H1 (cell line): ENCODE results near the gene KIAA1328. TPM values are rescaled to one million over a fixed set of nuclear protein-coding genes. Genes with fewer than 3 reads are reported as not detected.

ENCODE experiments used
- CTCF ChIA-PET: fragments of 300-600 bp; sonication (Branson Sonifier 250); formaldehyde crosslinking; loops from one replicate; lab custom pipeline; 2021; ENCODE audit not compliant: partially characterized antibody; lab: Charles Lee
- POLR2A ChIA-PET: fragments of 300-600 bp; sonication (Branson Sonifier 250); formaldehyde crosslinking; loops from one replicate; lab custom pipeline; 2021; ENCODE audit warnings: inconsistent platforms; ENCODE audit not compliant: partially characterized antibody; lab: Charles Lee
- DNase-seq, 2 experiments: peaks; one replicate each; pipeline versions ENCODE4 v3.0.0 to v3.0.0-alpha.2; 2010 to 2022; ENCODE audit warnings: low spot score in 2 of 2, low read depth in 1 of 2, mixed read lengths in 1 of 2
- FAIRE-seq: peaks from 2 replicates; lab custom pipeline; 2011; peaks lifted over from hg19 to GRCh38; lab: Jason Lieb, UNC
- H2AFZ ChIP-seq: 2 replicates; pipeline ENCODE4 v1.8.1; 2012; ENCODE audit warnings: low read length, inconsistent platforms
- H2AK5ac ChIP-seq: 2 replicates; pipeline ENCODE4 v1.6.1; 2013; ENCODE audit warnings: low read depth, low read length
- H2BK120ac ChIP-seq: replicated peaks from 2 replicates; pipeline ENCODE3; 2013; ENCODE audit warnings: low read depth, low read length, inconsistent platforms
- H2BK12ac ChIP-seq: 2 replicates; pipeline ENCODE4 v1.6.1; 2013; ENCODE audit warnings: low read depth, low read length
- H2BK15ac ChIP-seq: 2 replicates; pipeline ENCODE4 v1.6.1; 2013; ENCODE audit warnings: low read length
- H2BK20ac ChIP-seq: 2 replicates; pipeline ENCODE4 v1.6.1; 2013; ENCODE audit warnings: low read length
- H2BK5ac ChIP-seq: 2 replicates; pipeline ENCODE4 v1.6.1; 2013; ENCODE audit warnings: low read depth, low read length
- H3K14ac ChIP-seq: 2 replicates; pipeline ENCODE4 v1.6.1; 2013; ENCODE audit warnings: inconsistent platforms; ENCODE audit not compliant: insufficient read length
- H3K18ac ChIP-seq: 2 replicates; pipeline ENCODE4 v1.6.1; 2013; ENCODE audit warnings: low read length; ENCODE audit errors: extremely low read depth
- H3K23ac ChIP-seq: 2 replicates; pipeline ENCODE4 v1.6.1; 2013; ENCODE audit warnings: inconsistent platforms; ENCODE audit not compliant: insufficient read length
- H3K23me2 ChIP-seq: 2 replicates; pipeline ENCODE4 v1.6.1; 2013; ENCODE audit warnings: low read depth, low read length
- H3K27ac ChIP-seq: 2 replicates; pipeline ENCODE4 v1.6.1; 2011; ENCODE audit warnings: low read depth, low read length, inconsistent platforms
- H3K27me3 ChIP-seq, 4 experiments: replicated peaks in 1 of 4; 1 replicate in 1 of 4; 2 replicates in 3 of 4; pipeline versions ENCODE4 v1.6.1 to v1.8.1; 2011 to 2013; ENCODE audit warnings: low read length in 3 of 4, mild to moderate bottlenecking in 3 of 4, inconsistent platforms in 2 of 4, mixed read lengths in 2 of 4, moderate library complexity in 1 of 4; ENCODE audit not compliant: control insufficient read depth in 3 of 4, insufficient read depth in 3 of 4; ENCODE audit errors: extremely low read depth in 1 of 4
- H3K36me3 ChIP-seq, 4 experiments: 2 replicates each; pipeline versions ENCODE4 v1.6.1 to v1.8.1; 2011 to 2013; ENCODE audit warnings: mild to moderate bottlenecking in 4 of 4, low read length in 3 of 4, moderate library complexity in 2 of 4, control low read depth in 1 of 4, inconsistent platforms in 1 of 4; ENCODE audit not compliant: insufficient read depth in 4 of 4, control insufficient read depth in 2 of 4
- H3K4ac ChIP-seq: replicated peaks from 2 replicates; pipeline ENCODE3; 2013; ENCODE audit warnings: low read length, low read depth, mixed read lengths, inconsistent platforms; ENCODE audit not compliant: insufficient read length
- H3K4me1 ChIP-seq, 4 experiments: replicated peaks in 1 of 4; 1 replicate in 1 of 4; 2 replicates in 3 of 4; pipeline versions ENCODE4 v1.6.1 to v1.8.1; 2011 to 2013; ENCODE audit warnings: low read length in 3 of 4, inconsistent platforms in 2 of 4, mixed read lengths in 1 of 4; ENCODE audit not compliant: insufficient read depth in 4 of 4, control insufficient read depth in 3 of 4
- H3K4me2 ChIP-seq, 2 experiments: 2 replicates each; pipeline versions ENCODE4 v1.6.1 to v1.8.1; 2011 to 2013; ENCODE audit warnings: low read depth in 2 of 2, low read length in 2 of 2, control low read depth in 1 of 2, inconsistent platforms in 1 of 2, mild to moderate bottlenecking in 1 of 2; ENCODE audit not compliant: insufficient read depth in 1 of 2
- H3K4me3 ChIP-seq, 4 experiments: fragments of 200-600, 300-600 bp in 1 of 4; sonication (generic), shearing (Covaris generic), sonication (Bioruptor Twin) in 1 of 4; 2 replicates each; pipeline versions ENCODE4 v1.5.1 to v1.8.1; 2011 to 2016; ENCODE audit warnings: low read length in 4 of 4, low read depth in 3 of 4, control low read depth in 2 of 4, inconsistent platforms in 2 of 4, mild to moderate bottlenecking in 2 of 4, mixed read lengths in 1 of 4, moderate library complexity in 1 of 4; ENCODE audit not compliant: insufficient read depth in 2 of 4; ENCODE audit errors: extremely low read depth in 1 of 4
- H3K56ac ChIP-seq: replicated peaks from 2 replicates; pipeline ENCODE3; 2013; ENCODE audit warnings: low read depth, mild to moderate bottlenecking, mixed read lengths, low read length, inconsistent platforms; ENCODE audit not compliant: insufficient read length
- H3K79me1 ChIP-seq: 2 replicates; pipeline ENCODE4 v1.6.1; 2013; ENCODE audit warnings: low read depth, low read length, control low read depth
- H3K79me2 ChIP-seq, 2 experiments: 2 replicates each; pipeline versions ENCODE4 v1.6.1 to v1.8.1; 2012 to 2013; ENCODE audit warnings: low read length in 2 of 2, mild to moderate bottlenecking in 2 of 2, inconsistent platforms in 1 of 2; ENCODE audit not compliant: insufficient read depth in 2 of 2, control insufficient read depth in 1 of 2
- H3K9ac ChIP-seq, 4 experiments: replicated peaks in 1 of 4; 1 replicate in 1 of 4; 2 replicates in 3 of 4; pipeline versions ENCODE4 v1.6.1 to v1.8.1; 2011 to 2013; ENCODE audit warnings: low read depth in 3 of 4, low read length in 3 of 4, control low read depth in 2 of 4, mild to moderate bottlenecking in 2 of 4, moderate library complexity in 2 of 4, inconsistent platforms in 1 of 4; ENCODE audit errors: extremely low read depth in 1 of 4
- H3K9me3 ChIP-seq, 2 experiments: 2 replicates each; pipeline versions ENCODE4 v1.6.1 to v1.8.1; 2012 to 2013; ENCODE audit warnings: mild to moderate bottlenecking in 2 of 2, moderate library complexity in 2 of 2, control low read depth in 1 of 2, inconsistent platforms in 1 of 2, low read depth in 1 of 2, low read length in 1 of 2, mixed read lengths in 1 of 2; ENCODE audit not compliant: insufficient read depth in 2 of 2
- H4K20me1 ChIP-seq, 2 experiments: replicated peaks in 1 of 2; 2 replicates each; pipeline versions ENCODE3 to v1.8.1; 2011 to 2013; ENCODE audit warnings: inconsistent platforms in 2 of 2, low read length in 2 of 2, mild to moderate bottlenecking in 1 of 2; ENCODE audit not compliant: insufficient read depth in 2 of 2, control insufficient read depth in 1 of 2
- H4K5ac ChIP-seq: 2 replicates; pipeline ENCODE4 v1.6.1; 2013; ENCODE audit warnings: low read length, low read depth, mixed read lengths, inconsistent platforms; ENCODE audit not compliant: insufficient read length
- H4K8ac ChIP-seq: 2 replicates; pipeline ENCODE4 v1.8.0; 2013; ENCODE audit warnings: mild to moderate bottlenecking, moderate library complexity, low read length, inconsistent platforms; ENCODE audit not compliant: insufficient read depth; ENCODE audit errors: extremely low read depth
- H4K91ac ChIP-seq: replicated peaks from 2 replicates; pipeline ENCODE3; 2013; ENCODE audit warnings: low read length, mixed read lengths, inconsistent platforms; ENCODE audit not compliant: insufficient read length
- ASH2L ChIP-seq: fragments of 200-600, 300-600 bp; sonication (generic); IDR thresholded peaks from one replicate; pipeline ENCODE4 v1.7.1; 2017; ENCODE audit warnings: low read length
- CBX5 ChIP-seq: fragments of 300-800, 300-1000 bp; sonication (generic); IDR thresholded peaks from 2 replicates; pipeline ENCODE4 v1.7.1; 2016; ENCODE audit warnings: antibody characterized with exemption, low read length, low read depth
- CHD1 ChIP-seq: IDR thresholded peaks from 2 replicates; pipeline ENCODE4 v1.6.1; 2012; ENCODE audit warnings: low read depth, low read length, improper control_type of control experiment
- SIN3A ChIP-seq, 2 experiments: IDR thresholded peaks in 1 of 2; conservative IDR thresholded peaks in 1 of 2; 2 replicates each; pipeline ENCODE4 v1.6.1; 2011 to 2012; ENCODE audit warnings: low read length in 2 of 2, improper control_type of control experiment in 1 of 2, low read depth in 1 of 2, mild to moderate bottlenecking in 1 of 2
- YY1 ChIP-seq: IDR thresholded peaks from 2 replicates; pipeline ENCODE4 v1.6.1; 2011; ENCODE audit warnings: low read depth, mild to moderate bottlenecking, low read length
- polyA plus RNA-seq, 7 experiments: library from polyadenylated mRNA; depleted of rRNA in 3 of 7; stranded (reverse) in 5 of 7; unstranded in 2 of 7; fragments of >200 nt in 5 of 7; fragments of 200-250 nt in 2 of 7; gene quantifications; 1 replicate in 5 of 7; 2 replicates in 1 of 7; 4 replicates in 1 of 7; pipeline versions ENCODE4 v1.2.1 to v1.2.3, GENCODE V29; 2011 to 2013; ENCODE audit warnings: missing spikeins in 2 of 7, mixed read lengths in 2 of 7
- total RNA-seq: library from RNA; stranded (reverse); fragmentation: NEBNext Ultra II Directional; extraction: Animal tissue kit (Norgen Biotek cat#: 25700); gene quantifications from 2 replicates; pipeline ENCODE4 v1.2.1, GENCODE V29; 2021

KIAA1328 gene
- total and polyA plus RNA-seq, 2 of the 8 experiments (the other 6 are each of a cell fraction or from before 2014, with no cell fraction given), result 2.6 to 5.7 TPM

DNA sequence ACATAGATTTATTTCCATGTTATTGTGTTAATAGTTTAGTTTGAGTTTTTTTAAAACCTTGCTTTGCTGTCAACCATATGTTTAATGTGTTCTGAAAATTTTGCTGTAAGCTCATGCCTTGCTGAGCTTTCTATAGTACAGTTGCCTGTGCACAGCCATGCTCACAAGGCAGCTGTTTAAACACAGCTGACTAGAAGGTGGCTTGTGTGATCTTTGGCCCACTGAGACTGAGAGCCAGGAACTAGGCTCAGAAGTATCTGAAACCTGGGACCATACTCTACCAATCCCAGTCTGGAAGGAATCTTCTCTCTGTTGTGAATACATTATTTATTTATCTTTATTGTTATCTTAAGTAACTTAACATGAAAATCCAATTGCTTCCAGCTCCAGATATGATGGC, 350.5 kb downstream of the KIAA1328 start:
- Histone ChIP-seq H3K79me1 (no peaks in the 10 kb centered on the region), H2BK20ac (no peak overlapping the region), H3K23me2 (no peaks in the 10 kb centered on the region), H2AFZ (no peak overlapping the region), H2AK5ac (no peak overlapping the region), H4K5ac (no peak overlapping the region), H3K14ac (no peak overlapping the region), H3K4me1 (peaks cover 0 to 15% (median 9%) of the 10 kb centered on the region in 4 experiments; a peak in 5 of 7 replicates), H3K79me2 (no peaks in the 10 kb centered on the region), H3K27me3 (no peaks in the 10 kb centered on the region), H3K9me3 (no peaks in the 10 kb centered on the region), H2BK12ac (no peak overlapping the region; the same call in 1 of the 2 replicates), H3K4ac (no peak overlapping the region), H4K20me1 (no peaks in the 10 kb centered on the region), H4K8ac (no peak overlapping the region), H4K91ac (no peak overlapping the region), H2BK5ac (no peak overlapping the region), H3K36me3 (no peaks in the 10 kb centered on the region), H2BK120ac (no peak overlapping the region), H3K4me3 (no peak overlapping the region), H3K18ac (no peak overlapping the region), H2BK15ac (no peak overlapping the region), H3K4me2 (no peak overlapping the region), H3K56ac (no peak overlapping the region), H3K27ac (no peak overlapping the region), H3K9ac (no peak overlapping the region), H3K23ac (no peak overlapping the region)
- TF ChIP-seq SIN3A (conservative IDR thresholded peaks at IDR 0.05 in 1 of 2, IDR thresholded peaks at IDR 0.05 in 1 of 2; ENCODE audit: low read depth in 1 of 2, low read length in 2 of 2) (no peak), CHD1 (no peak), YY1 (no peak), CBX5 (no peak), ASH2L (no peak)
- CTCF ChIA-PET, result interaction anchor here (0.6 to 2.6 kb wide), 6 partner anchors 9 to 1310 kb away, joined by 3 to 6 read pairs (median 3); no protein-coding TSS in a partner anchor
- POLR2A ChIA-PET, result interaction anchor here (1.2 kb wide), 1 partner anchor 12 kb away, joined by 4 read pairs; no protein-coding TSS in a partner anchor
- no peak for FAIRE-seq
- DNase-seq, result no peak
